D721Med (cell line): ENCODE data around the gene CPE.

Experiments
- DNase-seq: peaks from one replicate; pipeline ENCODE4 v3.0.0; 2011; ENCODE audit warnings: low spot score; ENCODE audit not compliant: insufficient read length
- FAIRE-seq: peaks from 2 replicates; lab custom pipeline; 2011; peaks lifted over from hg19 to GRCh38; lab: Jason Lieb, UNC
- CTCF ChIP-seq: IDR thresholded peaks from 2 replicates; pipeline ENCODE4 v1.5.1; 2012; ENCODE audit warnings: mild to moderate bottlenecking, control low read depth; ENCODE audit not compliant: insufficient read depth; ENCODE audit errors: missing control alignments

Gene CPE

GRCh38 chr4:165379678-165380064 is 863 bp downstream of the CPE start:
- no peak for FAIRE-seq
- no peak for TF ChIP-seq CTCF
- no peak for DNase-seq

DNA sequence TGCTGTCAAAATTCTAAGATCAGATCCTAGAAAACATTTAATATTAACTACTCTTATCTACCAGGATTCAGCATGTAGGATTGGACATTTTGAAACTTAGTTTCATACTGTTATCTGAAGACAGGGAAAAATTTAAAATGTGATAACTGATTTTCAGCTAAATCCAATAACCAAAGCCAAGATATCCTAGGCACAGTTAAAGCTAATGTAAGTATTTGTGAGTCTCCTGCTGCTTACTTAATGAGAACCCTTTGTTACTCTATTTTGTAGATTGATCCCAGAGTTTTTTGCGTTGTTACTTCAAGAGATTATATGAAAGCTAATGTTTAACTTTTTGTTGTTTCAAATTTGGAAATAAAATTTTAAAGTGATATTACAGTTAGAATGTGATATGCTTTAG is 2.0 kb downstream of the CPE start:
- no peak for TF ChIP-seq CTCF
- FAIRE-seq = peak; percentile 61
- DNase-seq = no peak

- FAIRE-seq (peak; percentile 63), DNase-seq (no peak)
- TF ChIP-seq CTCF = no peak
These were observed 3.1 kb downstream of the CPE start for GRCh38 chr4:165381821-165382373.

GRCh38 chr4:165382640-165383039 is 3.8 kb downstream of the CPE start:
- FAIRE-seq (no peak), DNase-seq (no peak)

DNA sequence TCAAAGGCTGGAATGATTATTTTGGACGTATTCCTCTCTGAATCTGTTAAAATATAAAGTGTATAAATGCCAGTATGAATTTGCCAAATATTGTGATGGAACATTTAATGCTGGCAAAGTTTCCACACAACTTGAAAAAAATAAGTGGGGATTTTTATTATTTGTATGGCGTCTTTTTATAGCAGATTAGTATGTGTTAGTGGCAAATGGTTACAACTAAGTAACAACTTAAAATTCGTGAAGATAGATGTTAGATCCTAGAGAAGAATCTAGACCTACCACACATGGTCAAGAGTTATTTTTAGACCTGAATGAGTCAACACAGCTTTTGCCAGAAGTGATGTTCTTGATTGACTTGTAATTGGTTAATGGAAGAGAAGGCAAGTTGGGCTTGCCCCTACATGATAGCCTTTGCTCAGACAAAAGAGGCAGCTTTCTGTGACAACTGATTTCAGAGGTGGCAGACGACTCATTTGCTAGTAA is 4.8 kb downstream of the CPE start:
- no peak for TF ChIP-seq CTCF
- FAIRE-seq (peak; percentile 68), DNase-seq (no peak)

More at GRCh38 chr4:165382640-165383039, 3.8 kb downstream of the CPE start:
- TF ChIP-seq CTCF = no peak

DNA sequence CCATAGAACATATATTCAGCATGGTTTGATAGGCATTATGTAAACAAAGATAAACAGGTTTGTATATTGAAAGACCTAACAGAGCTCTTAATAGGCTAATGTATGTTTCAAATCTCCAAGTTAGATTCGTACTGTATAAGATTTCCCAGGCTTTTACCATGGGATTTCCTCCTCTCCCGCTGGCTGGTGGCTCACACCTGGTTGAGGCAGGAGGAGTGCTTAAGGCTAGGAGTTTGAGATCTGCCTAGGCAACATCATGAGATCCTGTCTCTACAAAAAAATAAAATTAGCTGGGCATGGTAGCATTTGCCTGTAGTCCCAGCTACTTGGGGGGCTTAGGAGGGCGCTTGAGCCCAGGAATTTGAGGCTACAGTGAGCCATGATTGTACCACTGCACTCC is 5.4 kb downstream of the CPE start:
- no peak for FAIRE-seq
- DNase-seq = no peak
- TF ChIP-seq CTCF = no peak

- TF ChIP-seq CTCF = peak; percentile 18
- DNase-seq (no peak), FAIRE-seq (no peak)
These were observed 5.8 kb downstream of the CPE start for GRCh38 chr4:165384598-165384997.
